ENCODE results near the gene ICAM1. TPM values are rescaled to one million over a fixed set of nuclear protein-coding genes. Genes with fewer than 3 reads are reported as not detected.

Gene ICAM1
- total and polyA plus RNA-seq, 2 of the 13 experiments (the other 11 are each of a cell fraction or from before 2014, with no cell fraction given), result 37.9 to 98.4 TPM

DNA sequence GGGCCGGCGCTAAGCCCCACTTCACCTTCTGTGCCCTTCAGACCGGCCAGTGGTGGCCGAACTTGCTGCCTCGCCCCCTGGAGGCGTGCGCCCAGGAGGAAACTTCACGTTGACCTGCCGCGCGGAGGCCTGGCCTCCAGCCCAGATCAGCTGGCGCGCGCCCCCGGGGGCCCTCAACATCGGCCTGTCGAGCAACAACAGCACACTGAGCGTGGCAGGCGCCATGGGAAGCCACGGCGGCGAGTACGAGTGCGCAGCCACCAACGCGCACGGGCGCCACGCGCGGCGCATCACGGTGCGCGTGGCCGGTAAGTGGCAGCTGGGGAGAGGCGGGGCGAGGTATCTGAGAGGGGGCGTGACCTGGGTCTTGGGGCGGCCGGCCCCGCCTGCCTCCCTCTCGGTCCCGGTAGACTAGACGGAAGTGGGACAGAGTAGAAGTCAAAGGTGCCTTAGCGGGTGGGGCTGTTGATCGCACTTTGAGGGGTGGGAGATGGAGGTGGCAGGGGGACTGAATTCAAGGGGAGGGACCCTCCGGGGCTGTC is 24.5 kb downstream of the ICAM1 start (continued):
- TF ChIP-seq ELF4 (CRISPR knock-in tag; IDR thresholded peaks at IDR 0.05; ENCODE audit: borderline replicate concordance) (no peak), NFYB (CRISPR knock-in tag; IDR thresholded peaks at IDR 0.05) (no peak), JDP2 (CRISPR knock-in tag; IDR thresholded peaks at IDR 0.05; ENCODE audit: borderline replicate concordance) (no peak), ZNF513 (CRISPR knock-in tag; conservative IDR thresholded peaks at IDR 0.05) (no peak), HNF1B (CRISPR knock-in tag; IDR thresholded peaks at IDR 0.05) (no peak), ZNF550 (CRISPR knock-in tag; IDR thresholded peaks at IDR 0.05; ENCODE audit: borderline replicate concordance) (no peak), HNRNPK (IDR thresholded peaks at IDR 0.05; ENCODE audit: low read depth, low read length, poor library complexity, severe bottlenecking) (peak; percentile 77), RFXAP (CRISPR knock-in tag; IDR thresholded peaks at IDR 0.05; ENCODE audit: borderline replicate concordance) (no peak), ARHGAP35 (CRISPR knock-in tag; IDR thresholded peaks at IDR 0.05; ENCODE audit: borderline replicate concordance) (no peak), ZNF790 (CRISPR knock-in tag; IDR thresholded peaks at IDR 0.05; ENCODE audit: borderline replicate concordance) (no peak), ZNF607 (CRISPR knock-in tag; IDR thresholded peaks at IDR 0.05; ENCODE audit: borderline replicate concordance) (no peak), BCL6 (CRISPR knock-in tag; IDR thresholded peaks at IDR 0.05) (no peak), ONECUT2 (CRISPR knock-in tag; IDR thresholded peaks at IDR 0.05) (no peak), ZNF644 (CRISPR knock-in tag; IDR thresholded peaks at IDR 0.05; ENCODE audit: low read depth) (no peak), HOXD1 (CRISPR knock-in tag; IDR thresholded peaks at IDR 0.05) (no peak; the same call in 1 of the 2 replicates), CBFB (CRISPR knock-in tag; IDR thresholded peaks at IDR 0.05) (no peak), YEATS4 (CRISPR knock-in tag; IDR thresholded peaks at IDR 0.05; ENCODE audit: borderline replicate concordance) (0 out of 2 replicates have a peak, but pooled peaks have one; percentile 36), GABPA (IDR thresholded peaks at IDR 0.05; ENCODE audit: low read depth, low read length) (no peak), GABPA (CRISPR knock-in tag; IDR thresholded peaks at IDR 0.05; ENCODE audit: low read depth) (no peak), ZNF703 (CRISPR knock-in tag; IDR thresholded peaks at IDR 0.05; ENCODE audit: borderline replicate concordance) (no peak), RXRA (CRISPR knock-in tag; IDR thresholded peaks at IDR 0.05) (0 out of 2 replicates have a peak, but pooled peaks have one; percentile 34), ZNF609 (CRISPR knock-in tag; IDR thresholded peaks at IDR 0.05; ENCODE audit: borderline replicate concordance) (no peak)
- TF ChIP-seq, protein P1, sequence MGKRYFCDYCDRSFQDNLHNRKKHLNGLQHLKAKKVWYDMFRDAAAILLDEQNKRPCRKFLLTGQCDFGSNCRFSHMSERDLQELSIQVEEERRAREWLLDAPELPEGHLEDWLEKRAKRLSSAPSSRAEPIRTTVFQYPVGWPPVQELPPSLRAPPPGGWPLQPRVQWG (CRISPR knock-in tag; IDR thresholded peaks at IDR 0.05; ENCODE audit: borderline replicate concordance, low read depth), result no peak

Measured in HepG2 (cell line).